H4 (cell line): ENCODE data around the gene ALG8. TPM values are rescaled to one million over a fixed set of nuclear protein-coding genes. Genes with fewer than 3 reads are reported as not detected.

Source experiments
- DNase-seq: peaks from one replicate; pipeline ENCODE4 v3.0.0-alpha.2; 2015; ENCODE audit warnings: low spot score
- total RNA-seq: library from RNA; depleted of rRNA; stranded (reverse); fragments of >200 nt; shearing (Covaris generic); gene quantifications from 2 replicates; pipeline ENCODE4 v1.2.3, GENCODE V29; 2014

Gene ALG8
- total RNA-seq, 1 experiment from 2014 or later: 116 TPM

DNA sequence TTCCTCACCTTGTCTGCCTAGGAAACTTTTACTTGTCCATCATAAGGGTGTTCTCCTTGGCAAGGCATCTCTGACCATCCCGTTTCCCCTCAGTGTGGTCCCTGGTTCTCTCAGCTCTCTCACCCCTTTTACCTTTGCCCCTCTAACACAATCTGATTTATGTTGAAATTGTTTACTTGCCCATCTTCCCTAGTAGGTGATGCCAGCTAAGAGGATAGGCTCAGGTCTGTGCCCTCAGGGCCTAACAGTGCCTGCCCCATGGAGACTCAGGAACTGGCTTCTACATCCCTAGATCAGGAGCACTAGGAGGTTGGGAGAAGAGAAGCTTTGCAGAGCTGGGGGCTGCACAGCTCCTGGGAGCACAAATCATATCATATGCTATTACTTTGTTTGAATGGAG, 21.1 kb upstream of the ALG8 start:
- no peak for DNase-seq

DNA sequence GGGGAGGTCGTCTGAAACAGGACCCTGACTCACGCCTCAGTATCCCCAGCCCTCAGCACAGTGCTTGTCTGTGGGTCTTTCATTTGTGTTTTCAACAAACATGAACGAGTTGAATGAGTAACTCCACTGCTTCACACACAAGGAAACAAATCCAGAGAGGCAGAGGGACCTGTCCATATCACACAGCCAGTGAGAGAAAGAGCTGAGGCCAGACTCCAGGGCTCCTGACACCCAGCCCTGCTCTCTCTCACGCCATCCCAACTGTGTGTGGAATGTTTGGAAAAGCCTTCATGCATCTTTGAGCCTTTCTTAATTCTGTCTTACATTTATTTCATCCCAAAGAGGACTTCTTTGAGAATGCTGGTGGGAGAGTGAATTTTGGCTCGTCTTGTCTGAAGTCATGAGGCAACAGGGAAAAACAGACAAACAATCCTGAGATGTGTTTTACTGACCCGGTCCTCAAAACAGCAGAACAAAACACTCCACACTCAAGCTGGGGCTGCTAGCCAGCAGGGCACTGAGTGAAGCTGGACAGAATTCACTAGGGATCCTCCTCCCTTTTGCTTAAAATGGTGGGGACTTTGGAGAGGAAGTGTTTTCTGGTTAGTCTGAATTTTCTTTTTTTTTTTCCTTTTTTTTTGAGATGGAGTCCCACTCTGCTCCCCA, 19.7 kb upstream of the ALG8 start:
- DNase-seq: no peak

DNA sequence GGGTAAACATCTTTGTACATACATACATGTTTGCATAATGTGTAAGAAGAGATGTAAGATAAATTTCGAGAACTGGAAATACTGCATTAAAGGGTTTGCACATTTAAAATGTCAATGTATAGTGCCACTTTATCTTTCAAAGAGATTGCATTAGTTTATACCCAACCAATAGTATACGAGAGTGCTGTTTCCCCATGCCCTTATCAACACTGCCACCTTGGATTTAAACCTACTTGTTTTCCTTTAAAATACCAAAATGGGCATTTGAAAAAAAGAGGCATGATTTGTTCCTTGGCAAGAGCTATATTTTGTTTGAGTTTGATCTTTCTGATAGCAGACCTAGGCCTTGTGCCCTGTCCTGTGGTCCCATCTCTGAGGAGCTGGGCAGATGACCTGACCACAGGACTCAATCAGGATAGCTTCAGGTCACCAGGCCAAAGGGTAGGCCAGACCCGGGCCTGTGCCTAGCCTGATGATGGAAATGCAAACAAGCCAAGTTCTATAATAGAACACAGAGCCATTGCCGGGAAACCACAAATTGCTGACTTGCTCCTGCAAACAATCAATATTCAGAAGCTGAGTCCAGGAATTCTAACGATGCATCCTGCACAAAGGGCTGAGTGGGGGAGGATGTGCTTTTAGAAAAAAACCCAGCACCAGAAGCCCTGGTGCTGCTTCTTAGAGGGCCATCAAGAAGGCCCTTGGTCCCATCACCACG, 16.9 kb upstream of the ALG8 start:
- no peak for DNase-seq

DNA sequence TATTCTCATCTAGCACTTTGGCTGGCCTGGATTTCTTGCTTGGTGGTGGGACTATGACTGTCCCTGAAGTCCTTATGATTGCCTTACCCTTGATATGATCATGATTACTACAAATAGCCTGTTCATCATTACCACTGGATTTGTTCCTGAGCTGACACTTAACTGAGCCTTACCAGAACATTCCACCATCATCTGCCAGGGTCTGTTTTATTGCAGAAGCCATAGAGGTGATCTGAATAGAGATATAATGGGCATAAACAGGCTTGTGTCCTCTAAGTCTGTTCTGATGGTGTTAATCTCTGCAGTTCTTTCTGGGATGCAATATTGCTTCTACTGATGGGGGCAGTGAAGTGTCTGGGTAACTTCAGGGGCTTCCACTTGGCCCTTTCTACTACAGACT, 12.4 kb upstream of the ALG8 start:
- no peak for DNase-seq

DNA sequence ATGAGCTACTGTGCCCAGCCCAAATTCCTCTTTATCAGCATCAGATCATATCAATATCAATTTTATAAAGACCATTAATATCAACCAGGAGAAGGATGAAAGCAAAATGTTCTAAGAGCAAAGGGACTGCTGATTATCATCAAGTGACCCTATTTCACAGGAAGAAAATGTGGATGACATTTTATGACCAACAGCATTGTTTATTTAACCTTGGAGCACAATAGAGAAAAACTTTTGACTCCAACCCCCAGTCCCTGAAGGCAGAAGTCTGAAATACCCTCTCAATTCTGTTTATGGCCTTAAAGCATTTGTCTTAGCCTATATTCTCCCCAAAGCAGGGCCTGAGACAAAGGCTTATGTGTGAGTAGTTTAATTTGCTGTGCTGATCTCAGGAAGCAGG, 11.3 kb upstream of the ALG8 start:
- no peak for DNase-seq

DNA sequence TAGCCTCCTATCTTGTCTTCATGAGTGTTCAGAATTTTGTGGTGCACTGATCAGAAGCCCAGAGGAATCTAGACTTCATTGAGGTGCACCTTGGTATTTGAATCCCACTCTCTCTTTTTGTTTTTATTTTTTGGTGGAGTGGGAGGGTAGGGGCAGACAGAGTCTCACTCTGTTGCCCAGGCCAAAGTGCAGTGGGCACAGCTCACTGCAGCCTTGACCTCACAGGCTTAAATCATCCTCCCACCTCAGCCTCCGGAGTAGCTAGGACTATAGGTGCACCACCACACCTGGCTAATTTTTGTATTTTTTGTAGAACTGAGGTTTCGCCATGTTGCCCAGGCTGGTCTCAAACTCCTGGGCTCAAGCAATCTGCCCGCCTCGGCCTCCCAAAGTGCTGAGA, 10.9 kb upstream of the ALG8 start:
- no peak for DNase-seq

DNA sequence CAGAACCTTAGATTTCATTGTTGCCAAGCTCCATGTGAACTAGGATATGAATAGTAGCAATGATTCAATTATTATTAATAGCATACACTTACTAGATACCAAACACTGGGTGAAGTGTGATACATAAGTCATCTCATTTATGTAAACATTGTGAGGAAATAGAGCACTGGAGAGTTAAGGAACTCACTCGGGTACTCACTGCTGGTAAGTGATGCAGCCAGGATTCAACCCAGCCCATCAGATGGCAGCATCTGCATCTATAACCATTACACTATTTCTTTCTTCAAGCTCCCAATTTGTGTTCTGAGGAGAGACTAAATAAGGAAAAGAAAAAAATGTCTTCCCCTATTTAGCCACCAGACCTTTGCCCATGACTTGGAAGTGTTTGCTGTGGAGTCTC, 10.2 kb upstream of the ALG8 start:
- DNase-seq: no peak

DNA sequence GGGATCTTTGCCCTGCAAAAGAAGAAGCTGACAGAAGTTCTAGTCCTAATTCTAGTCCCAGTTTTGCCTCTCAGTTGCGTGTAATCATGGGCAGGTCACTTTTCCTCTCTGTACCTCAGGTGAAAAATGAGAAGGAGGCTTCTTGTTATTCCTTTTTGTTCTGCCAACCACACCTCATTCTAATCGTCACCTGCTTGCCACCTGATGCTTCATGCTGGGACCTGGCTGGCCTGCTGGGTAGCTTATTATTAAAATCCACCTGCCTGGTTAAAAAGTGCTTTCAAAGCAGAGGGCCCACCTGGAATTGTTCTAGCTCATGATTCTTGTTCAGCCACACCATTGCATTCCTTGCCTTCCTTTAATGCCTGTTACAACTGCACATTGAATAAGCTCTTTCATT, 8.4 kb upstream of the ALG8 start:
- no peak for DNase-seq

DNA sequence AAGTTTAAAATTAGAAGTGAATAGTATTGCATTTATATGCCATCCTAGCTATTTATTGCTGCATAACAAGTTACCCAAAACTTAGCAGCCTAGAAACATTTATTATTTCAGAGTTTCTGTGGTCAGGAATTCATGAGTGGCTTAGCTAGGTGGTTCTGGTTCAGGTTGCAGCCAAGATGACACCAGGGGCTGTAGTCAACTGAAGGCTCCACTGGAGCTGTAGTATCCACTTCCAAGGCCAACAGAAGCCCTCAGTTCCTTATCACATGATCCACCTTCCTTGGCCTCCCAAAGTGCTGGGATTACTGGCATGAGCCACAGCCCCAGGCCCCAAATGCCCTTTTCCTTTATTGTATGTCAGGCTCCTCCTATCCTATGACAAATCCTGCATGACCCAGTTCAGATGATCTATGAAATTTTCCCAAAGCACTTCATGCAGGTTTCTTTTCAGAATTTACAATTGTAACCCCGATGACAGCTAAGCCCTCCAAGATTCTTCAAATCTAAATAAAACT, 6.1 kb upstream of the ALG8 start:
- no peak for DNase-seq

DNA sequence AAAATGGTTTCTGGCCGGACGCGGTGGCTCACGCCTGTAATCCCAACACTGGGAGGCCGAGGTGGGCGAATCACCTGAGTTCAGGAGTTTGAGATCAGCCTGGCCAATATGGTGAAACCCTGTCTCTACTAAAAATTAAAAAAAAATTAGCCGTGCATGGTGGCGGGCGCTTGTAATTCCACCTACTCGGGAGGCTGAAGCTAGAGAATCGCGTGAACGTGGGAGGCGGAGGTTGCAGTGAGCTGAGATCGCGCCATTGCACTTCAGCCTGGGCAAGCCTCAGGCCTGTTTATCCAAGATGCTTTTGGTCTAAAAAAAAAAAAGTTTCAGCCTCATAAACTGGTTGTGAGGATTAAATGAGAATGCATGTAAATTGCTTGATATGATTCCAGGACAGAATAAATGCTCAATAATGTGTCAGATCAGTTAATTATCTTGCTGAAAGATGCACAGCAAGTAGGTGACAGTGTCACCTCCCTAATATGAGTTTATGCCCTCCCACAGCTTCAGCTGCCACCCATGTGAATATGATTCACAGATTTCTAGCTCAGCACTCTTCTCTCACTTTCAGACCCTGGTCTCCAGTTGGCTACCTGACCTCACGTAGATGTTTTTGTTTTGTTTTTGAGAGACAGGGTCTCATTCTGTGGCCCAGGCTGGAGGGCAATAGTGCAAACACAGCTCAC, 1.1 kb upstream of the ALG8 start:
- DNase-seq: no peak

DNA sequence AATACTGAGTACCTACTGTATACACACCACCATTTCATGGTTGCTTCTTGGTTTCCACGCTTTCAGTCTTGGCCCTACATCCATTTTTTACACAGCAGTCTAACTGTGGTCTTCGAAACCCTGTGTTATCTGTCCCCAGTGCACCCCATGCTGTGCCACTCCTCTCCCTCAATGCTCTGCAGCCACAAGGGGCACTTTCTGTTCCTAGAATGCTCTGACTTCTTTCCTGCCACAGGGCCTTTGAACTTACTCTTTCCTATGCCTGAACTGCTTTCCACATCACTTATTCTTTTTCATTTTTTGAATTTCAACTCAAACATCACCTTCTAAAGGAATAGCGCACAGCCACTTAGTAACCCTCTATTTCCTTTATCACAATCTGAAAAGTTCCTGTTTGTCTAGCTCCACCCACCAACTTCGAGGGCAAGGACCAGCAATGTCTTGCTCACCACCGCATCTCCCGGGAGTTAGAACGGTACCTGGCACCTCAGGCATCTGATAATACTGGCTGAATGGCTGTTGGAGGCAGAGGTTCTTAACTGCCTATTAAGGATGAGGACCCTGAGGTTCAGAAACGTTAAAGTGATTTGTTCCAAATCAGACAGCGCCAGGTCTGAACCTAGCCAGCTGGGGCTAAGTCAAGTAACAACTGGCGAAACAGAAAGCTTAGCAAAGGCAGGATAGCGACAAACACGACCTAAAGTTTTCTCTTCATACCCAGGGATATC, 568 bp downstream of the ALG8 start:
- peak; percentile 19 for DNase-seq

DNA sequence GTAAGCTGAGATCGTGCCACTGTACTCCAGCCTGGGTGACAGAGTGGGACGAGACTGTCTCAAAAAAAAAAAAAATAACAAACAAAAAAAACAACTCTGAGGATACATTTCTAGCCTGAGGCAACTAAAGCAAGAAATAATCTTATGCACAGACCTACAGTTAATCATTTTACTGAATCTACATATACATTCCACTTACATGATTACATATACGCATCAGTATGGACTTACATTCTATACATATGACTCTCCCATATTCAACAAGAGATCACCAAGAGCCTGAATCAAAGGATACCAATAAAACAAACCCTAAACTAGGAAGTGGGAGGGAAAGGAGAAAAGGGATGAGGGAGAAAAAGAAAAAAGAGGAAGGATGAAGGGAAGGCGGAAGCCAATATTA, 1.1 kb downstream of the ALG8 start:
- DNase-seq: no peak

DNA sequence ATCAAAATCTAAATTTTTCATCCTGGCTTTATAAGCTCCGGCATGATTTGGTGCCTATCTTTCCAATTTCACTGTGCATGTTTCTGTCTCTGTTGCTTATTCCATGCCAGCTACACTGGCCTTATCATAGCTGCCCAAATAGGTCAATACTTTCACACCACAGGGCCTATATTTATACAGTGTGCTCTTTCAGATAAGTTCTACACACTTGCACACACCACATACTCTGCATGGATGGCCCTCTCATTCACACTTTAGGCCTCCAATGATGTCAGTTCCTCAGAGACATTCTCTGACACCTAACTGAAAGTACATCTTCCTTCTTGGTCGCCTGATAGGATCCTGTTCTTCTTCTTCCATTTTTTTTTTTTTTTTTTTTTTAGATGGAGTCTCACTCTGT, 7.0 kb downstream of the ALG8 start:
- no peak for DNase-seq

DNA sequence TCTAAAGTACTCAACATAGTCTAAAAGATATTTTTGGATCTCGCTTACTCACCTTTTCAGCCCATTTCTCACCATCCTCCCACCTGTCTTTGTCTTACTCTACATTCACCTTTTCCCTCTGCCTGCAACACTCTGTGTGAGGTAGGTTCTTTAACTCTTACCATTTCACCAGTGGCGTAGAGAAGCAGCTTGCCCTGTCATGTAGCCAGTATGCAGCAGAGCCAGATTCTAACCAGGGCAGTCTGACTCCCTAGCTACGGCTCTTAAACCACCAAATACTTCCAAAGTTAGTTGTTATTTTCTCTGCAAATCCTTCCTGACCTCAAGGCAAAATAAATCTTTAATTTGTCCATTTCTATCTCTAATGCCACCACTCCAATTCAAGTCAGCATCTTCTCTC, 7.5 kb downstream of the ALG8 start:
- DNase-seq: no peak

DNA sequence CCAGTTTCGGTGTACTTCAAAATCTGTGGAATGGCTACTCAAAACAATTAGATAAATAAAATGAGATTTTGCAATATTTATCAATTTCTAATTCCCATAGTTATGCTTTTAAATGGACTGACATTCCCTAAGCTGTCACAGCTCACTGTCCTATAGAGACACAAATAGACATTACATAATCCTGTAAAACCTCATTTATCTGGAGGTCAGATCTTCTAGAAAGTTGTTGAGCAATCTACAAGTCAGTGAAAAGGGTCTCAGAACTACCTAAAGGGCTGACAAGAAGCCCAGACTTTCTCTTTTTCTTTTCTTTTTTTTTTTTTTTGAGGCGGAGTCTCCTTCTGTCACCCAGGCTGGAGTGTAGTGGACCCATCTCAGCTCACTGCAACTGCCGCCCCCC, 12.0 kb downstream of the ALG8 start:
- DNase-seq: no peak

DNA sequence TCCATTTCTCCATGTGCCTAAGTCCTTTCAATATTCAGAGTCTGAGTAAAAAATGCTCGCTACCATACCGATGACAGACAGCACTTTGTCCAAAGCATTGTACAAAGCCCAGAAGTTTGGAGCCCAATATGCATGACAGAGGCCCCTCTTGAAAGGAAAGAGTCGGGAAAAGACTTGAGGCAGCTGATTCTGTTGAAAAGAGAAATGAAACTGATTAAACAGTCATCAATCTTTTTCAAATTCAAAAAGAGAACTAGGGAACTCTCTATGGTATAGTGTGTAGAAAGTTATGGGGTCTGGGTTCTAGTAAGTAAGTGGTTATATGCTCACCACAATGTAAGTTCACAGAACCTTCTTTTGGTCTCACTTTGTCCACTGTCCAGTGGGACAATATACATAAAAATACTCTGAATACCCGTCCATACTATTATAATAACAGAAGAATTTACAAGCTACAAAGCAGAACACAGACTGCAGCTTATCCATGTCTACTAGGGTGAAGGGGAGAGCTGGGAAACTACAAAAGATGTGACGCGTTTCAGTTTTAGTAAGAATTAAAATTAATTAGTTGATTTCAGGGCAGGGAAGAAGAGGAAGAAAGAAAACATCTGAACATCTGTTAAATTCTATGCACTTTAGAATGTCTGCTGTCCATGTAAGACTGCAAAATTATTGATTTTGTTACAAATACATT, 26.7 kb downstream of the ALG8 start:
- DNase-seq: no peak

DNA sequence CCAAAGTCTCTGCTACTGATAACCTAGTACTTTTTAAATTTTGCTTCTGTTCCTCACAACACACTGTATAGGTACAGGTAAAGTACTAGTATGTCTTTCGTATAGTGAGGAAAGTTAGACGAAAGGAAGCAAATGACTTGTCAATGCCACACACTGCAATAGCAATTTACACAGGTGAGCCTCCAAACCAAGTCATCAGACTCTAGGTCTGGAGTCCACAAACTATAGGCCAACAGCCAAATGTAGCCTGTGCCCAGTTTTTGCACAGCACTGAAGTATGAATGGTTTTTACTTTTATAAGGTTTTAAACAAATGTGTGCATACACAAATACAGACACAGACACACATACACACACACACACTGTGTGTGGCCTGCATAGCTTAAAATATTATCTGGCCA, 28.1 kb downstream of the ALG8 start:
- DNase-seq: no peak

DNA sequence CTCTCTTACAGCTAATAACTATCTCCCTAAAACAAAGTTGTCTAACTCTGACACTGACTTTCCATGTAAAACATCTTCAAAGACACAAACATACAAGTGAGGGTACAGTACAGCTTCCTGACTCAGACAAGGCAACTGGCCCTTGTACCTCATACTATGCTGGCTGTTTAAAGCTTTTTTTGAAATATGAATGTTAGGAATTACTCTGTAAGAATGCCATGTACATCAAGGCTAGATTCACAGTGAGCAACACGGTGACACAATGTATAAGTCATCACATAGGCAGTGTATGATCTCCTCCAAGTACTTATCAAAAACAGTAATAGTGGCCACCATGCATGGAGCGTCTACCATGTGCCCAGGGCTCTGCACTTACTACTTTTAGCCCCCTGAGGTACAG, 28.6 kb downstream of the ALG8 start:
- no peak for DNase-seq

DNA sequence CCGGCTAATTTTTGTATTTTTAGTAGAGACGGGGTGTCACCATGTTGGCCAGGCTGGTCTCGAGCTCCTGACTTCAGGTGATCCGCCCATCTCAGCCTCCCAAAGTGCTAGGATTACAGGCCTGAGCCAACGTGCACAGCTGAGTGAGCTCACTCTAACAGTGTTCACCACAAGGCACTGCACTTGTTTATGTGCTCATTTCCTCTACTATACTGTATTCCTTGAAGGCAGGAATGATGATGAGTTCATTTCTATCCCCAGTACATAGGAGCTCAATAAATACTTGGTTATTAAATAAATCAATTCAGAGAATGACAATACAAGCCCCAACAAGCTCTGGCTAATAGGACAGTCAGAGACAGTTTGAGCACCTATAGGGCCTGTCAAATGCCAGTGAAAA, 29.1 kb downstream of the ALG8 start:
- DNase-seq: no peak

DNA sequence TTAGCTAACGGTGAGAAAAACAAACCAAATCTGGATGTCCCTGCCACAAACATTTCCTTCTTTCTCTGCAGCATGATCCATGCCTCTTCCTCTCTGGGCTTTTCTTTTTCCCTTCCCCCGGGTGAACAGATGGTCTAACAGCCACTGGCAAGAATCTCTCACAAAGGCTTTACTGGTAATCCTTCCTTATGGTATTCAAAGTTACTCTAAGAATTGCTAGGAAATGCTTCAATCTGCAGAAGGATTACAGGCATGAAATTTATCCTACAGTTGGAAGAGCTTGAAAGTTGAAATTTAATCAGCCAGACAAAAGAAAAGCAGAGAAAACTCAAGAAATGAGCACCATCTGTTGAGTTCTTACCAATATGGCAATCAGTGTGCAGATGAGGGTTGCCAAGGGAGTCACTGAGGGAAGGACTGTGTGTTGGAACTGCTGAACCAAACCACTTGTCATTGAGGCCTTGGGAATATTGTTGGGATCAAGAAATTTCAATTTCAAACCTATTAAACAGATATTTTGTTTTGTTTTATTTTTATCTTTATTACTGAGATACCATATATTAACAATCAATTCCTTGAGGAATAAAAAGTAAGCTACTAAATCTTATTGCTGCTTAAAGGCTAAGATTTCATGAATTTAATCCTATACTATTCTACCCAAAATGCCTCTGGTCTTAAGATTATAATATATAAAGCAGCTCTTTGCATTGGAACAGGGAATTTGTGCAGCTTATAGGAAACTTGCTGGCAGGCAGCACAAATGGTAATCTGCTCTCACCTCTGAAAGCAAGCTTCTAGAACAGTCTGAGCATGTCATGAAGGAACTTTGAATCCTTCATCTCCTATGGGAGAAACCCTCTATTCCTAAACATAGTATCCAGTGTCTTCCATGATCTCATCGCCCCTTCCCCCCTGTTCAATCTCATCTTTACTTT, 30.1 kb downstream of the ALG8 start:
- DNase-seq: no peak
